Duodenal mucosa (tissue), 2 donors: ENCODE measurements around the gene EOLA2.
A peak's percentile ranks its signal among the peaks of the same experiment; 100 is the strongest.

Experiments
- H3K27ac ChIP-seq: one replicate; pipeline ENCODE4 v1.7.0; 2013; ENCODE audit warnings: low read depth, low read length
- H3K27me3 ChIP-seq, 2 donors: one replicate each; pipeline ENCODE4 v1.7.0; 2013; ENCODE audit warnings: low read length in 2 of 2, control low read depth in 1 of 2; ENCODE audit not compliant: insufficient read depth in 2 of 2, control insufficient read depth in 1 of 2
- H3K36me3 ChIP-seq, 2 donors: one replicate each; pipeline ENCODE4 v1.7.0; 2013; ENCODE audit warnings: low read length in 2 of 2, control low read depth in 1 of 2; ENCODE audit not compliant: insufficient read depth in 2 of 2, control insufficient read depth in 1 of 2
- H3K4me1 ChIP-seq, 2 donors: one replicate each; pipeline ENCODE4 v1.7.0; 2013; ENCODE audit warnings: low read length in 2 of 2, control low read depth in 1 of 2; ENCODE audit not compliant: insufficient read depth in 2 of 2, control insufficient read depth in 1 of 2
- H3K4me3 ChIP-seq, 2 donors: one replicate each; pipeline ENCODE4 v1.7.0; 2013; ENCODE audit warnings: low read length in 2 of 2, low read depth in 1 of 2
- H3K9ac ChIP-seq, 2 donors: one replicate each; pipeline ENCODE4 v1.7.0; 2013; ENCODE audit warnings: low read length in 2 of 2, low read depth in 1 of 2
- H3K9me3 ChIP-seq, 2 donors: one replicate each; pipeline ENCODE4 v1.7.0; 2013; ENCODE audit warnings: low read length in 2 of 2, control low read depth in 1 of 2; ENCODE audit not compliant: control insufficient read depth in 1 of 2

The EOLA2 gene

DNA sequence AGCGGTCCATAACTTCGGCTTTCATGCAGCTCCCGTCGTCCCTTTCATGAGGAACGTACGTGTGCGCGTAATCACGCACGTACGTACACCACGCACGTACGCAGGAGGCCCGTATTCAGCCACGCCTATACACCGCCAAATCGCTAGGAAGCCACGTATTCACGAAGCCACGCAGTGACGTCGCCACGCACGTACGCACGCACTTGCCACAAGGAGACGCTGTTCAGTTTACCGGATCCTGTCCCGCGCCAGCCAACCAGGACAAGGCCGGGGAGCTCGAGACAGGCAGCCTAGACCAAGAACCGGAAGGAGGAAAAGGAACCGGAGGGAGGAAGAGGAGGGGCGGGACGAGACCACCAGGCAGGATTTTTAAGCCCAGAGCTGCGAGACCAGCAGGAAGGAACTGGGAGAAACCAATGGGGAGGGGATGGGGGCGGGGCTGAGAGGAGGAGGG is at the start of gene EOLA2:
Gene EOLA2 (minus strand): TSS at position 65 of the 454 bp plus-strand sequence. CDS start 4,617 bp downstream, outside the sequence.
- Histone ChIP-seq H3K9ac (peak within 1 kb of the TSS; percentile 80 to 90), H3K9me3 (no peaks in the 10 kb centered on the region), H3K4me1 (peaks cover 0 to 6% of the 10 kb centered on the region in 2 donors), H3K36me3 (peaks cover 0 to under 1% of the 10 kb centered on the region in 2 donors), H3K4me3 (peak within 1 kb of the TSS; percentile 78 to 81), H3K27ac (peak within 1 kb of the TSS; percentile 92), H3K27me3 (no peaks in the 10 kb centered on the region)

DNA sequence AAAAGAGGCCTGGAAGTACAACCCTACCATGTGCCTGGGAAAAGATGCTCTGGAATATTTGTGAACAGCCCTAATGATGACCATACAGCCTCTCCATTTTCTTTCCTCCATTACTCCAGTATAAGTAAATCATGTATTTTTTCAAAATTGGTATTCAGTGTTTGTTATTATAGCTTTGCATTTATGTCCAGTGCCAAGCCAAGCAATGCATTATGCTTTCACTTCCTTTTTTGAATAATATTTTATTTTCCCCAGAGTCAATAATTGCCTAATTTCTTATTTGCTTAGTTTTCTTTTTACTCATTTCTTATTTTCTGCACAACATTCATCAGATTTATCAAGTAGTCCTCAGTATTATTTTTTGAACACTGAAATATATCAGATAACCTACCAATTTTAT is 49.3 kb upstream of the EOLA2 start:
- Histone ChIP-seq H3K27me3 (no peaks in the 10 kb centered on the region), H3K4me3 (no peak overlapping the region), H3K9ac (no peak overlapping the region), H3K36me3 (no peaks in the 10 kb centered on the region), H3K9me3 (no peaks in the 10 kb centered on the region), H3K4me1 (no peaks in the 10 kb centered on the region), H3K27ac (no peak overlapping the region)

DNA sequence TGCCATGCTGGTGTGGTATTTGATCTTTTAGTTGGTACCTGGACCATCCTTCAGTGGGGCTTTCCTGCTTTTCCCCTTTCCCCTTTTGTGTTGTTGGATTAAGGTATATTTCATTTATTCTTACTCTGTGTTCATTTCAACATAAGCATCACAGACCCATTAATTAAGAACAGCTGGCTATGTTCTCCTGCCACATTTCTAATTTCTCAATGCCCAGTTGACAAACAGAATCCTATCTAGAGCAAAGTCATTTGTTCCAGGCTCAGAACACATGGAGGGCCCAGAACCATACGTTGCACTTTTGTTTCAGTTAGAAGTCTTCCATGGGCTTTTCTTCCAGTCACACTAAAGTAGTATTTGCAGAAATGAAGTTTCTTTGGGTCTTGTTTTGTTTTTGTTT is 46.1 kb upstream of the EOLA2 start:
- H3K9ac ChIP-seq, result no peak overlapping the region
- H3K27ac ChIP-seq, result no peak overlapping the region
- no peaks in the 10 kb centered on the region for H3K9me3 ChIP-seq

DNA sequence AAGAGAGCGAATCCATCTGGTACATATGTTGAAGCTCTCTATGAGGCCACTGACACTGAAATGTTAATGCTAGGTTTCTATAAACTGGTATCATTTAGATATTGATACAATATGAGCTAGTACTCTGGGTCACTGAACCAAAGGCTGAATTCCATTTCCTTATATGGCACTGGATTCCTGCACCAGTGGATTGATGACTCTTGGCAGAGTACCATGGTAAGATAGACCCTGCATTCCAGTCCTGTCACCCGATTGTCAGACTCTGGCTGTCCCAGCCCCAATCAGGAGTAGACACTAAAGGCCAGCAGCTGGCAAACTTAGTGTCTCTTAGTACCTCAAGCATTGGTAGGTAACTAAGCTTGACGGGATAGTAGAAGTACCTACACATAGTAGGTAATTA is 44.0 kb upstream of the EOLA2 start:
- Histone ChIP-seq H3K36me3 (no peaks in the 10 kb centered on the region), H3K4me1 (no peaks in the 10 kb centered on the region), H3K27me3 (no peaks in the 10 kb centered on the region), H3K4me3 (no peak overlapping the region), H3K9me3 (no peaks in the 10 kb centered on the region), H3K27ac (no peak overlapping the region), H3K9ac (no peak overlapping the region)

More for the DNA sequence above, 46.1 kb upstream of the EOLA2 start:
- no peak overlapping the region for H3K4me3 ChIP-seq
- no peaks in the 10 kb centered on the region for H3K4me1 ChIP-seq
- no peaks in the 10 kb centered on the region for H3K36me3 ChIP-seq
- no peaks in the 10 kb centered on the region for H3K27me3 ChIP-seq

DNA sequence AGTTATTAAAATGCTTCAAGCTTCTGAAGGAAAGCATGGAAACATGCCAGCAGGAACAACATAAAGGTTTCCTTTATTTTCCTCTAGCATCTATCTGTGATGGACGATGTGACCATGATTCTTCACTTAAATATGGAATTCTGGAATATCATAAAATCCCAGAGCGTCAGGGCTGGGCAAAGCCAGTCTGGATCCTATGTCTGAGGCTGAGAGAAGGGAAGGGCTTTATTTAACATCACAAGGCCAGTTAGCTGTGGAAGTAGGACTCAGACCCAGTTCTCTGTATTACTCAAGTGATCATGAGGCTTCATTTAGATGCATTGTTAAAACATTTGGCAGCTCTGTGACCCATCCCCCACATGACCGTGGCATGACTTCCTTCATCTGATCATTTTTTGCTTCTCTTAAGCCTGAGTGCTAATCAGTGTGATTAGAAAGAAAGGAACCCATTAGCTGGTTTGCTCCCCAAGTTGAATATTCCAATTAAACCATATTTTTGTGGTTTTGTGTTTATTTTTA is 40.9 kb upstream of the EOLA2 start:
- H3K9me3 ChIP-seq, result no peaks in the 10 kb centered on the region
- H3K27ac ChIP-seq, result no peak overlapping the region
- H3K4me3 ChIP-seq, result no peak overlapping the region
- H3K36me3 ChIP-seq, result no peaks in the 10 kb centered on the region
- H3K27me3 ChIP-seq, result no peaks in the 10 kb centered on the region
- H3K4me1 ChIP-seq, result no peaks in the 10 kb centered on the region
- no peak overlapping the region for H3K9ac ChIP-seq

DNA sequence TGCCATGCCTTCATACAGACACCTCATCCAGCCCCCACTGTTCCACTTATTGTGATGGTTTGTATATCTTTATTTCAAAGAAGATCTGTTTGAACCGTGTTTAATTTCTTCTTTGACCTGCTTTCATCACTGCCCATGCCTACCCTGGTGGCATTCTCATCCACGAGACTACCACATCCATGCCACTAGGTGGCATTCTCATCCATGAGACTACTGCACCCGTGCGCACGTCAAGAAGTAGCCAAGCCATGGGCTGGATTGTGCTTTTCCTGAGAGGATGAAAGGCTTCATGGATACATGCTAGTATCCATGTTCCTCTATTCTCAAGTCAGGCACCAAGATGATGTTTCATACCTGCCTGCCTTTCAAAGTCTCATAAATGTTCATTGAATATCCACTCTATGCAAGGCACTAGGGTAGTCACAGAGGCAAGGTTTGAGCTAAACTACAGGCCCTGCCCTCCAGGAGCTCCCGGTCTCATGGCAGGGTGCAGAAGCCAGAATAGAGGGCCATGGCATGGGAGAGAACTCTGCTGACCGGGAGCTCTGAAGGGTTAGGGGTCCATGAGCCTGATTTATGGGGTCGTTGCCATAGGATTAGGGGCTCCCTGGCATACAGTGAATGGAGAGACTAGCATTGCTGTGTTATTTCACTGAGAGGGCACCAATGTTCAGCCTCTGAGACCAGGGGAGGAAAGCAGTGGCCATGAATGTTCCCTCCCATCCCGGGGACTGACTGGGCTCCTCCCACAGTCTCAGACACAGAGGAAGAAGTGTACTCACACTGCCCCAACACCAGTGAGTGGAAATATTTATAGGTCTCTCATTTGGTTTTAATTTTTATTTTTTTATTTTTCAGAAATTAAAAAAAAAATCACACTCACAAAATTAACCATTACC is 24.8 kb upstream of the EOLA2 start:
- no peaks in the 10 kb centered on the region for H3K9me3 ChIP-seq
- H3K27ac ChIP-seq, result no peak overlapping the region
- H3K9ac ChIP-seq, result no peak overlapping the region

DNA sequence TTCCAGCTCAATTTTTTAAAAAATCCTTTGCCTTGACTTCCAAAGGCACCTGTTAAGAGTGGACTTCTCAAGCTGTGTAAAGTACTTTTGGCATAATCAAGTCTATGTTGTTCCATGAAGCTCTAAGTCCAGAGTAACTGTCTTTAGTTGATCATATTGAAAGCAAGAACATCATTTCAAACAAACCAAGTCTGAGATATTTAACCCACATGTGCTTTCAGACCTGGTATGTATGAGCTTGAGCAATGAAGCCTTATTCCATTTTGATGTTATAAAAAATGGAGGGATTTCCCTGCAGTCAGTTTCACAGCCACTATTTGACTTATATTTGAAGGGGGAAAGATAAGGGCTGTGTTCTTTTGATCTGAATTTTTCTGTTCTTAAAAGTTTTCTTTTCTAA is 23.7 kb upstream of the EOLA2 start:
- H3K27me3 ChIP-seq, result no peaks in the 10 kb centered on the region
- H3K9ac ChIP-seq, result no peak overlapping the region
- no peak overlapping the region for H3K27ac ChIP-seq
- H3K36me3 ChIP-seq, result peaks cover 5 to 10% of the 10 kb centered on the region in 2 donors
- no peak overlapping the region for H3K4me3 ChIP-seq
- H3K9me3 ChIP-seq, result no peaks in the 10 kb centered on the region
- H3K4me1 ChIP-seq, result no peaks in the 10 kb centered on the region

More for the DNA sequence above, 24.8 kb upstream of the EOLA2 start:
- Histone ChIP-seq H3K4me1 (no peaks in the 10 kb centered on the region), H3K27me3 (no peaks in the 10 kb centered on the region), H3K36me3 (peaks cover 5 to 10% of the 10 kb centered on the region in 2 donors), H3K4me3 (no peak overlapping the region)

DNA sequence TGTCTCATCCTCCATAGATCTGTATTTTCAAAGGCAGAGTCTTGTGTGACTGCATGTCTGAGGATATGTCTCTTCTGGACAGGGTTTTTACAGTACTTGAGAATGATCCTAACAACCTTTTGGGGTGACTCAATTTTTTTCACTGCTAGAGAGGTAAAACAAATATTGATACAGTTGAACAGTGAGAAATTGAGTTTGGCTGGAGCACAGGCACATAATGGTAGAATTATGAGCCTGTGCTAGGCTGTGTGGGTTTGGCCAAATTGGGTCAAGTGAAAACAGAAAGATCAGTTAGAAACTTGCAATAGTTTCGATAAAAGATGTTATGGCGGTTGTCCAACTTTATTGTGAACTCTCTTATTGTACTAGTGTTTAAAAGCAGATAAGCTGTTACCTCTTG is 23.3 kb upstream of the EOLA2 start:
- no peak overlapping the region for H3K27ac ChIP-seq
- H3K4me3 ChIP-seq, result no peak overlapping the region
- H3K9me3 ChIP-seq, result no peaks in the 10 kb centered on the region
- no peaks in the 10 kb centered on the region for H3K4me1 ChIP-seq
- no peak overlapping the region for H3K9ac ChIP-seq
- H3K36me3 ChIP-seq, result peaks cover 5 to 10% of the 10 kb centered on the region in 2 donors
- no peaks in the 10 kb centered on the region for H3K27me3 ChIP-seq

DNA sequence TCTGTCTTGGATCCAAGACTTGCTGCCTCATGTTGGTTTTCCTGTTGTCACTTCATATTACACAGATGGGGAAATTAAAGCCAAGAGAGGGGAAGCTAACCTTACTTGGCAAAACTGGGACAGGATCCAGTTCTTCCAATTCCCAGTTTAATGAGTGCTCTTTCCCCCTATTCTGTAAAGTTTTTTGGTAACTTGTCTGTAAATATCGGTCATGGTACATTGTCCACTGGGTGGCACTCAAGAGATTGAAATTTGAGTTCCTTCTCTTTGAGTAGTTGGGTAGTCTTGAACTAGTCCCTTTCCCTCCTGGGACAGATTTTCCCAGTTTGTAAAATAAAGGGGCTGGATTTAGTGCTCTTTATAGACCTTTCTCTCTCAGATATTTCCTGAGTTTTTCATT is 12.4 kb upstream of the EOLA2 start:
- H3K27me3 ChIP-seq, result no peaks in the 10 kb centered on the region

DNA sequence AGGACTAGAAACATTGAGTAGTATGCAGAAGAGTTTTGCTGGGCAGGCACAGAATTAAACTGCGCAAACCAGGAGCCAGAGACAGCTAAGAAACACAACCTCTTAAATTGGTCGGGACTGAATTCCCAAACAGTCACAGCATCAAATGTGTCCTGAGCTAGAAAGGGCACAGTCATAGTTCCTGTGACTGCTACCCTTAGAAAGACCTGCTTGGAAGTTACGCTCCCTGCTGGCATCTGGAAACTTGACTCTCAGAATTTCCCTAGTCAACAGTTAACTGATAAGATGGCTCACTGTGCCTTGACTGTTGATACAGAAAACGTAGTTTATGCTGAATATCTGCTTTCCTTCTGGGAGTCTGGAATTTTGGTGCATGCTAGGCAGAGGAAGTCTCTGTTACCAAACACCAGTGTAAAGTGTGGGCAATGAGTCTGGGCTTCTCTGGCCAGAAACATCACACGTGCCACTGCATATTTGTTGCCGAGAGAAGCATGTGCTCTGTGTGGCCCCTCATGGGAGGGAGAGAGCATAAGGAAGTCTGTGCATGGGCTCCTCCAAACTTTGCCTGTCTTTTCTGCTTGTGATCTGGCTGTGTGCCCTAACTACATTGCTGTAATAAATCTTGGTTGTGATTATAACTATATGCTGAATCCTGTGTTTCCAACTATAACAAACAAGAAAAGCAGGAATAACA is 11.6 kb upstream of the EOLA2 start:
- peaks cover 0 to 6% of the 10 kb centered on the region in 2 donors for H3K4me1 ChIP-seq
- H3K27ac ChIP-seq, result no peak overlapping the region

More for the DNA sequence above, 12.4 kb upstream of the EOLA2 start:
- peaks cover 0 to 18% of the 10 kb centered on the region in 2 donors for H3K36me3 ChIP-seq
- no peak overlapping the region for H3K9ac ChIP-seq
- no peaks in the 10 kb centered on the region for H3K9me3 ChIP-seq
- H3K4me1 ChIP-seq, result peaks cover 0 to 6% of the 10 kb centered on the region in 2 donors
- H3K27ac ChIP-seq, result no peak overlapping the region
- H3K4me3 ChIP-seq, result no peak overlapping the region

More for the DNA sequence above, 11.6 kb upstream of the EOLA2 start:
- no peak overlapping the region for H3K9ac ChIP-seq
- H3K4me3 ChIP-seq, result no peak overlapping the region
- no peaks in the 10 kb centered on the region for H3K9me3 ChIP-seq
- no peaks in the 10 kb centered on the region for H3K27me3 ChIP-seq
- peaks cover 0 to 18% of the 10 kb centered on the region in 2 donors for H3K36me3 ChIP-seq
